ENCODE measurements around the gene RASD1. TPM values are rescaled to one million over a fixed set of nuclear protein-coding genes. Genes with fewer than 3 reads are reported as not detected.

The RASD1 gene
- polyA plus RNA-seq, 1 of the 3 experiments (the other 2 are of a cell fraction) = 0.43 TPM

DNA sequence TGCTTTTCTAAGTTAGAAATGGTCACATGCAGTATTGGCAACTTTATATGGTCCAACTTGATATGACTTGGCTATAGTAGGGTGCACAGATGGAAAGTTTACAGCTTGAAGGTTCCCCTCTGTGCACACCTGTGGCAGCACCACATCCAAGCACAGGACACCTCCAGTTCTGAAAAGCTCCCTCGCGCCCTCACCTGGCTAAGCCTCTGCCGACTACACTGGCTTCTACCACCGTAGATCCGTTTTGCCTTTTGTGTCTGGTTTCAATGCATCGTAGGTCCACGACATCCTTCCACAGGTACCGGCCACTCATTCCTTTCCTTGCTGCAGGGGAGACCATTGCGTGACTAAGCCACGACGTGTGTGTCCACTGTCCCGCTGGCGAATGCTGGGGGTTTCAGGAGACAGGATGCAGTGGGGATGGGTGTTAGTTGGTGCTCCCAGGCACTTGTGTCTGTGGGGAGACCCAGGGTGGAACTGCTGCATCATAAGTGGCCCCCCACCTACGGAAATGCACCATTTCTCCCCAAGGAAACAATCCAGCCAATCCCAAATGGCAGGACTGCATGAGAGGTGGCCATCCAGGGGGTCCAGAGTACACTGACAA, 4.9 kb upstream of the RASD1 start:
- no peaks in the 10 kb centered on the region for H3K9me3 ChIP-seq
- no peak overlapping the region for H3K9ac ChIP-seq
- no peak overlapping the region for H3K27ac ChIP-seq (ENCODE audit: low read depth in 2 of 2, low read length in 1 of 2)
- ChIA-PET CTCF (interaction anchor here (6.7 kb wide), 1 partner anchor 66 kb away, joined by 185 read pairs; no protein-coding TSS in a partner anchor), POLR2A (interaction anchor here (0.7 kb wide), 1 partner anchor 598 kb away, joined by 3 read pairs; no protein-coding TSS in a partner anchor)
- no peaks in the 10 kb centered on the region for H3K27me3 ChIP-seq (ENCODE audit: insufficient read depth)
- H3F3A ChIP-seq (replicated peaks; ENCODE audit: insufficient read depth) = no peaks in the 10 kb centered on the region
- H3K4me1 ChIP-seq (ENCODE audit: control insufficient read depth in 1 of 2, insufficient read depth in 2 of 2, low read depth in 1 of 2, low read length in 1 of 2) = peaks cover 0 to 4% of the 10 kb centered on the region in 2 experiments; a peak in 1 of 4 replicates
- H3K36me3 ChIP-seq (replicated peaks in 1 of 2; ENCODE audit: control insufficient read depth in 1 of 2, insufficient read depth in 2 of 2, low read length in 1 of 2) = no peaks in the 10 kb centered on the region
- DNase-seq = no peak
- H3K4me2 ChIP-seq = no peak overlapping the region
- H2AFZ ChIP-seq (ENCODE audit: low read depth) = no peak overlapping the region
- no peaks in the 10 kb centered on the region for H3K79me2 ChIP-seq (ENCODE audit: insufficient read depth)
- WGBS (ENCODE audit: low lambda C conversion rate) = 72% methylated on average over 14 of the region's 14 CpGs
- TF ChIP-seq, protein P1, sequence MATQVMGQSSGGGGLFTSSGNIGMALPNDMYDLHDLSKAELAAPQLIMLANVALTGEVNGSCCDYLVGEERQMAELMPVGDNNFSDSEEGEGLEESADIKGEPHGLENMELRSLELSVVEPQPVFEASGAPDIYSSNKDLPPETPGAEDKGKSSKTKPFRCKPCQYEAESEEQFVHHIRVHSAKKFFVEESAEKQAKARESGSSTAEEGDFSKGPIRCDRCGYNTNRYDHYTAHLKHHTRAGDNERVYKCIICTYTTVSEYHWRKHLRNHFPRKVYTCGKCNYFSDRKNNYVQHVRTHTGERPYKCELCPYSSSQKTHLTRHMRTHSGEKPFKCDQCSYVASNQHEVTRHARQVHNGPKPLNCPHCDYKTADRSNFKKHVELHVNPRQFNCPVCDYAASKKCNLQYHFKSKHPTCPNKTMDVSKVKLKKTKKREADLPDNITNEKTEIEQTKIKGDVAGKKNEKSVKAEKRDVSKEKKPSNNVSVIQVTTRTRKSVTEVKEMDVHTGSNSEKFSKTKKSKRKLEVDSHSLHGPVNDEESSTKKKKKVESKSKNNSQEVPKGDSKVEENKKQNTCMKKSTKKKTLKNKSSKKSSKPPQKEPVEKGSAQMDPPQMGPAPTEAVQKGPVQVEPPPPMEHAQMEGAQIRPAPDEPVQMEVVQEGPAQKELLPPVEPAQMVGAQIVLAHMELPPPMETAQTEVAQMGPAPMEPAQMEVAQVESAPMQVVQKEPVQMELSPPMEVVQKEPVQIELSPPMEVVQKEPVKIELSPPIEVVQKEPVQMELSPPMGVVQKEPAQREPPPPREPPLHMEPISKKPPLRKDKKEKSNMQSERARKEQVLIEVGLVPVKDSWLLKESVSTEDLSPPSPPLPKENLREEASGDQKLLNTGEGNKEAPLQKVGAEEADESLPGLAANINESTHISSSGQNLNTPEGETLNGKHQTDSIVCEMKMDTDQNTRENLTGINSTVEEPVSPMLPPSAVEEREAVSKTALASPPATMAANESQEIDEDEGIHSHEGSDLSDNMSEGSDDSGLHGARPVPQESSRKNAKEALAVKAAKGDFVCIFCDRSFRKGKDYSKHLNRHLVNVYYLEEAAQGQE (IDR thresholded peaks at IDR 0.05; ENCODE audit: low read depth, low read length) = no peak
- no peak for TF ChIP-seq RXRA (IDR thresholded peaks at IDR 0.05; ENCODE audit: borderline replicate concordance, low read depth)
- H4K20me1 ChIP-seq (ENCODE audit: insufficient read depth) = no peaks in the 10 kb centered on the region
- H3K9me2 ChIP-seq = no peaks in the 10 kb centered on the region
- no peak overlapping the region for H3K4me3 ChIP-seq (ENCODE audit: low read depth in 2 of 2, low read length in 1 of 2)

DNA sequence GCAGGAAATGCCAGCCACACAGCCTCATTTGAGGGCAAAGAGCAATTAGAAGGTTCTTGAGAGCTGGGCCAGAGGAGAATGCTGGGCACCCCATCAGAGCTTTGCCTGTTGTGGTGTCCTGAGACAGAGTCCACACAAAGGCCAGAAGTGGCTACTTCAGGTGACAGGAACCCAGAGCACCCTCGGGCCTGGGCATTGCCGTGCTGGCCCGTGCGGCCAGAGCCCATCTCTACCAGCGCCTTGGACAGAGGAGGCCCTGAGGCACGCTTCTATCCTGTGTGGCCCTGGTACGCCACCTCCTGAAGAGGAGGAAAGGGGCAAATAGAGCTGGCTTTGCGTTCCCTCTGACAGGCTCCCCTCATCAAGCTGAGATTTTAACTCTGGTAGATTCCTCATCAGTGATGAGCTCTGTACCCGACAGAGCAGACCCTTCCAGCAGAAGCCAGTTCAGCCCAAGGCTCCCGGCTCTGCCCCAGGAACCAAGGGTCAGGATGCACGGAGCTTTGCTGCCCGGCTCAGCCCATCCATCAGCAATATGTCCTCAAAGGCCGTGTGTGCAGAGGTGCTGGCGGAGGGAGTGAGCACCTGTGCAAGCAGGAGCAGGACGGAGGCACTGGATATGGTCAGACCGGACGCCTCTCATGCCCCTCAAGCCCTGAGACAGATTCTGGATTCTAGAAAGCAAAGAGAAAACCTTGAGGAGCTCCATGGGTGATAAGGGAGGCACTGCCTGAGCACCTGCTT, 3.4 kb upstream of the RASD1 start:
- no peak overlapping the region for H3K4me2 ChIP-seq
- ChIA-PET POLR2A (interaction anchor here (0.6 to 0.7 kb wide), 3 partner anchors 15 to 233 kb away, joined by 3 to 4 read pairs (median 3); no protein-coding TSS in a partner anchor), CTCF (interaction anchor here (1.1 to 6.7 kb wide), 4 partner anchors 49 to 145 kb away, joined by 3 to 185 read pairs (median 4); no protein-coding TSS in a partner anchor)

More for the DNA sequence above, 3.4 kb upstream of the RASD1 start:
- H2AFZ ChIP-seq (ENCODE audit: low read depth) = no peak overlapping the region
- H3K9ac ChIP-seq = no peak overlapping the region
- no peaks in the 10 kb centered on the region for H3F3A ChIP-seq (replicated peaks; ENCODE audit: insufficient read depth)
- TF ChIP-seq POLR2AphosphoS5 (IDR thresholded peaks at IDR 0.05; ENCODE audit: low read depth, low read length) = no peak
- no peak for TF ChIP-seq YY1 (IDR thresholded peaks at IDR 0.05; ENCODE audit: low read depth)
- no peak for TF ChIP-seq CHD2 (IDR thresholded peaks at IDR 0.05; ENCODE audit: low read length, partially characterized antibody)
- TF ChIP-seq FOSL2 (IDR thresholded peaks at IDR 0.05; ENCODE audit: borderline replicate concordance, low read depth) = no peak
- no peak for TF ChIP-seq TAF1 (IDR thresholded peaks at IDR 0.05; ENCODE audit: borderline replicate concordance, low read depth, low read length)
- WGBS (ENCODE audit: low lambda C conversion rate) = 83% methylated on average over 16 of the region's 17 CpGs
- H3K27me3 ChIP-seq (ENCODE audit: insufficient read depth) = no peaks in the 10 kb centered on the region
- H4K20me1 ChIP-seq (ENCODE audit: insufficient read depth) = no peaks in the 10 kb centered on the region
- no peaks in the 10 kb centered on the region for H3K79me2 ChIP-seq (ENCODE audit: insufficient read depth)
- H3K4me1 ChIP-seq (ENCODE audit: control insufficient read depth in 1 of 2, insufficient read depth in 2 of 2, low read depth in 1 of 2, low read length in 1 of 2) = peaks cover 0 to 7% of the 10 kb centered on the region in 2 experiments; a peak in 1 of 4 replicates
- no peaks in the 10 kb centered on the region for H3K36me3 ChIP-seq (replicated peaks in 1 of 2; ENCODE audit: control insufficient read depth in 1 of 2, insufficient read depth in 2 of 2, low read length in 1 of 2)
- no peak overlapping the region for H3K4me3 ChIP-seq (ENCODE audit: low read depth in 2 of 2, low read length in 1 of 2)
- no peaks in the 10 kb centered on the region for H3K9me3 ChIP-seq
- no peaks in the 10 kb centered on the region for H3K9me2 ChIP-seq
- no peak overlapping the region for H3K27ac ChIP-seq (ENCODE audit: low read depth in 2 of 2, low read length in 1 of 2)
- no peak for DNase-seq

Data from SK-N-SH (cell line).